GM12872 (cell line): ENCODE data around the gene HLA-DOA.

Source experiments
- TF ChIP-seq, protein P1 (sequence below): IDR thresholded peaks from 3 replicates; pipeline ENCODE4 v1.5.1; 2011; ENCODE audit warnings: low read depth, mild to moderate bottlenecking, low read length, moderate library complexity; ENCODE audit not compliant: insufficient read depth

The HLA-DOA gene

DNA sequence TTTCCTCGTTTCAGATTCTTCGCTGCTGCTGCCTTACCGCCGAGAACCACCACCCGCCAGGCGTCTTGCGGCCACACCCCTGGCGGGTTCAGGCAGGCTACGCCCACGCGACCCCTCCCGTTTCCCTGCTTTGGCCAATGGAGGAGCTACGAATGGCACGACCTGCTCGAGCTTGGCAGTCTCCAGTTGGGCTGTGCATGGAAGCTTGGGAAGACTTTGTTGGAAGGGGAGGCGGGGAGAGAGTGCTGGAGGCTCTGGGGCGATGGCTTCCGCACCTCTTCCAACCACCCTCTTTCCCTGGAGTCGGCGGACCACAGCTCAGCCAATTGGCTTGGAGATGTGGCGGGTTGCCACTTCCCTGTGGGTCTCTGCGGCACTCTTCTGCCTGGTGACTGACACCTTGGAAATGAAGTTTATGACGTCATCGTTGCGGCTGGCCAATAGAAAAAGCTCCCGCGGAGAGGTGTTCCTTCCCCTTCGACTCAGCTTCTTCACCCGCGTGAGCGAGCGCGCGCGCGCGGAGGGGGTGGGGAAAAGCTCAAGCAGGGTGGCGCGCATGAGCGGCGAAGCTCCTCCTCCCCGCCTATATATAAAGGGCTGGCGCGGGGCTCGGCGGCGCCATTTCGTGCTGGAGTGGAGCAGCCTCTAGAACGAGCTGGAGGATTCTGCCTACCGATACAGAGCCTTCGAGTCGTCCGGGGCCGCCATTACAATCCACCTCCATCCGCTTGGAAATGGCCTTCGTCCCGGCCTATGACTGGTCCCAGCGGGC lies 37.6 kb downstream of the HLA-DOA start:
- TF ChIP-seq, protein P1, sequence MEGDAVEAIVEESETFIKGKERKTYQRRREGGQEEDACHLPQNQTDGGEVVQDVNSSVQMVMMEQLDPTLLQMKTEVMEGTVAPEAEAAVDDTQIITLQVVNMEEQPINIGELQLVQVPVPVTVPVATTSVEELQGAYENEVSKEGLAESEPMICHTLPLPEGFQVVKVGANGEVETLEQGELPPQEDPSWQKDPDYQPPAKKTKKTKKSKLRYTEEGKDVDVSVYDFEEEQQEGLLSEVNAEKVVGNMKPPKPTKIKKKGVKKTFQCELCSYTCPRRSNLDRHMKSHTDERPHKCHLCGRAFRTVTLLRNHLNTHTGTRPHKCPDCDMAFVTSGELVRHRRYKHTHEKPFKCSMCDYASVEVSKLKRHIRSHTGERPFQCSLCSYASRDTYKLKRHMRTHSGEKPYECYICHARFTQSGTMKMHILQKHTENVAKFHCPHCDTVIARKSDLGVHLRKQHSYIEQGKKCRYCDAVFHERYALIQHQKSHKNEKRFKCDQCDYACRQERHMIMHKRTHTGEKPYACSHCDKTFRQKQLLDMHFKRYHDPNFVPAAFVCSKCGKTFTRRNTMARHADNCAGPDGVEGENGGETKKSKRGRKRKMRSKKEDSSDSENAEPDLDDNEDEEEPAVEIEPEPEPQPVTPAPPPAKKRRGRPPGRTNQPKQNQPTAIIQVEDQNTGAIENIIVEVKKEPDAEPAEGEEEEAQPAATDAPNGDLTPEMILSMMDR: no peak

DNA sequence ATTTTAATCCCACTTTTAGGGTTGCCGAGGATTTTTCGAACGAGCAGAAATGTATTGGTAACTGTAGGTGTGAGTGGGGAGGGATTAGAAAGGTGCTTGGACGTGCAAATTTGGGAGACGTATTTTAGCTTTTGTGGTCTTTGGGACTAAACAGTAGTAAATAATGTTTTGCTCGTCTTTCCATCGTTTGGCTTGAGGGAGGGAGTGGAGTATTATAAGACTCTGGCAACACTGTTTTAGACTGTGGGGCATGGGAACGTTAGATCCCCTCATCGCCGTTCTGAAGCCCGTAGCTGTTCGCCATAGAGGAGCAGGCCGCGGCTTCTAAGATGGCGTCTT lies 38.2 kb downstream of the HLA-DOA start:
- TF ChIP-seq, protein P1: 0 out of 3 replicates have a peak, but pooled peaks have one; percentile 1

DNA sequence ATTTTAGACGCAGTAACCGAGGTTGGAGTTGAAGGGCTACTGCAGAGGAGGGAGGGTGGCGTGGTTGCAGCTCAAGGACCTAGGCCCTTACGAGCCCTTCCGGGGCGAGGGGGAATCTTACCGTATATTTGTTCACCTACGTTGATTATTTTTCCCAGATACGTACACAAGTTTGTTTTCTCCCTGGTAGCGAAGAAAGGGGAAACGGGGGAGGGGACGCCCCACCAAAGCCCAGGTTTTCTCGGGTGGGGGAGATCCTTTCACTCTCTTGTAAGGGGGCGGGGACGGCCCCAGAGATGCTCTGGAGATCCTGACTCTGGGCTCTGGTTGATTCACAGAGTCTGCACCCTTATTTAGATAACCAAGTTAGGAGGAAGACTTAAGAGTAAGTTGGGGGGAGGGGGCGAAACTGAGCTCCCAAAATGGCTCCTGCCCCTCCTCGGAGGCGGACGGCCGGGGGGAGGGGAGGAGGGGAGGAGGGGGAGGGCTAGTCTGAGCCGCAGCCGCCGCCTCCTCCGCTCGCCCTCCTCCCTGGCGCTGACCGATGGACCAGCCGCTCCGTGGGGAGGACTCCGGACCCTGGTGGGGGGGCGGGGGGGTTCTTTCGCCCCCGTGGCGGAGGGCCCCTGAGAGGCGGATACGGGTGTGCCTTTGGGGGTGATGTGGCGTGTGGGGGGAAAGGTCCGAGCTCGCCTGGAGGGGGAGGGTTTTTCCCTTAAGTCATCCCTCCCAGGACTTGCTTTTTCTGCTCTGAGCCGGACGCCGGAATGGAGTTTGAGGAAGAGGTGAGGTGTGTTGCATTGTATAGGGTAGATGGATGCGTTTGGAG lies 38.8 kb downstream of the HLA-DOA start:
- TF ChIP-seq, protein P1: no peak

DNA sequence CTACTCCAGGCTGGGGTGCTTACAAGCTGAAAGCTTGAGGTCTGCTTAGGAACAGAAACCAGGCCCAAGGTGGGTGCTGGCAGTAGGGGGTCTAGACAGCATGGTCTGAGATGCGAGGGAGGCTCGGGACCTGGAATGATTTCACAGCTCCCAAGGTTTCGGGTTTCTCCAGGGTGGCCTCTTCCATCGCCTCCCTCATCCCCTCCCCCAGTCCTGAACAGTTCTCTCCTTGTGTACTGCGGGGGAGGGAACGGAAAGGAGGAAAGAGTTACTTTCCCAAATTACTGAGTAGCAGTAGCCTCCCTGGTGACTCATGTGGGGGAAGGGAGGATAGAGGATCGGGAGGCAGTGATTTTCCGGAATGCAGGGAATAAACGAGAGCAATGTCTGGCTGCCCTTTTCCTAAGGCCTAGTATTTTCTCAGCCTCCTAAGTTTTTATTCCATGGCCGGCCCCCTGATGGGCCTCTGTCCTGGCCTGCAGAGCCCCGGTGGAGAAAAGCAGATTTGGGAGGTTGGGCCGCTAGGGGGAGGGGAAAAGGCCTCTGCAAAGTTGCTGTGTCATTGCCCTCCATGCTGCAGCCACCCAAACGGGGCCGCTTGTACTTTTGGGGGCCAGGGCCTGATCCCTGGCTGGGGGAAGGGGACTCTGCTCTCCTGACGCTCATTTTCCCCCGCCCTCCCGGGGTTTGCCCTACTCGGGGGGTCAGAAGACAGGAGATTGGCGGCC lies 39.5 kb downstream of the HLA-DOA start:
- TF ChIP-seq, protein P1: peak; percentile 41; the same call in 2 of the 3 replicates

DNA sequence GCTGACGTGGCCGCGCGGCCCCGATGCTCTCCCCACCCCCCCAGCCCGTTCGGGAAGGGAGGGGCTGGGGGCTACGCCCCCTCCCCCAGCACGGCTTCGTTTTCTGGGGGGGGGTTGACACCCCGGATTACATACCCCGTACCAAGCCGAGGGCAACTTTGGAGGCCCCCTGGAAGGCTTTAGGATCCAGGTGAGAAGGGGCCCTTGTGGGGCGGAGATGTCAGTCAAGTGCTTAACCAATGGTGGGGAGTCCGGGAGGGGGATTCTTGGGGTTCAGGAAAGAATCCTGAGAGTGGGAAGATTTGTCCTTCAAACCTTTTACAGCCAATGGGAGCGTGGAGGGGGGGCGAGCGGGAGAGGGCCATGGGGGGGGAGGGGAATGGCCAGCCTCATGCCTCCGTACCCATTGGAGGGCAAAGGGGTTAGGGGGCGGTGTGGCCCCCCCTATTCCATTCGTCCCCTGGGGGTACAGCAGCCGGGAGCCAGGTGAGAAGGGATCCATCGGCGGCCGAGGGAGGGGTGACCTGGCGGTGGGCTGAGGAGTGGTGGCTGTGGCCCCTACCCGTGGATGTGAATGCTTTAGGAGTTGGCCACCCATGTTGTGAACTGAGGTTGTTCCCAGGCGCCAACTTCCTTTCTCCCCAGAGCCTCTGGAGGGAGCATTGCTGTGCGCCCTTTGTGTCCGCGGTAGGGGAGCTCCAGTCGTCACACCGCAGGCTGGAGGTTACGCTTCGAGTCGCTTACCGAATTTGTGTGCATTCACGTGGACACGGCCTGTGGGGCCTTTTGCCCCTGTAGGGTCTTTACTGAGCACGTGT lies 40.3 kb downstream of the HLA-DOA start:
- TF ChIP-seq, protein P1: peak; percentile 23; the same call in 1 of the 3 replicates

DNA sequence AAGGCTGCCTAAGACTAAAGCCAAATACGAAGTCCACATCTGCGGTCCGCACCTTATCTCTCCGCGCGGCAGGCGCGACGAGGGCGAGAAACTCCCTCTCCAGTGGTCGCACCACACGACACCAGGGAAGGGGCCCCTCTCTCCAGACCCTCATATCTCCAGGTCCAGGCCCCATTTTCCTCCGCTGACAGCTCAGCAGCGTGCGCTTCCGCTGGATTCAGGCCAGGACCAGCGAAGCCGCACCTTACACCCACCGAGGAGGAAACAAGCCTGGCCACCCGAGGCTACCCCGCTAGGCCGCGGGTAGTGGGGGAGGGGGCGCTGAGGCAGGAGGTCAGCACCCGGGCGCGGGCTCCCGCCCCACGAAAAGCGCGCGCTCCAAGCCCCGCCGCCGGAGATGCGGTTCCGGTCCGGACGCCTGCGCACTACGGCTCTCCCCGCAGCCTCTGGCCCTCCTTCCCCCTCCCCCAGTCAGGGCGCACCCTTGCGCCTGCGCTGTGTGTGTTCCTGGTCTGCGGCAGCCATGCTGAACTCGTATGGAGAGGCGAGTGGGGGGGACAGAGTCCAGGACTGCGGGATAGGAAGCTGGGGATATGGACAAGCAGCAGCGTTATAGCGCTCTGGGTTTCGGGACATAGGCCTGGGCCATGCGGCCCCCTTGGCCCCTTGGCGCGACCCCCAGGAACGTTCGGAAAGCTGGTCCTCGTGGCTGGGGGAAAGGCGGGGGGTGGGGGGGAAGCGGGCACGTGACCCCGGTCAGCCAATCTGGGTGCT lies 41.1 kb downstream of the HLA-DOA start, which contains the start of gene BRD2:
TSS of gene BRD2 (plus strand) at position 502 of the 774 bp plus-strand sequence. CDS start 4,305 bp downstream, outside the sequence.
- TF ChIP-seq, protein P1: no peak
